SK-N-SH (cell line): ENCODE data around the gene SETBP1. TPM values are rescaled to one million over a fixed set of nuclear protein-coding genes. Genes with fewer than 3 reads are reported as not detected.

Experiments
- CTCF ChIA-PET: fragments of 300-600, 350-600 bp; formaldehyde crosslinking; extraction: SDS; loops from one replicate; lab custom pipeline; 2021; lab: Yijun Ruan, JAX
- POLR2A ChIA-PET: fragments of 350-600 bp; sonication (Branson Sonifier 250); formaldehyde crosslinking; extraction: SDS; loops from one replicate; lab custom pipeline; 2020; ENCODE audit warnings: antibody characterized with exemption, inconsistent platforms; lab: Yijun Ruan, JAX
- DNase-seq: peaks from one replicate; pipeline ENCODE4 v3.0.0; 2012
- H2AFZ ChIP-seq: fragments of 200-600 bp; sonication (generic); 2 replicates; pipeline ENCODE4 v1.8.1; 2016; ENCODE audit warnings: antibody characterized with exemption, mild to moderate bottlenecking, low read depth
- H3F3A ChIP-seq: fragments of 200-600 bp; sonication (generic); replicated peaks from 2 replicates; pipeline ENCODE3; 2016; ENCODE audit warnings: antibody characterized with exemption, mild to moderate bottlenecking; ENCODE audit not compliant: insufficient read depth
- H3K27ac ChIP-seq, 2 experiments: fragments of 200-500 bp in 1 of 2; fragments of 200-600 bp in 1 of 2; sonication (Bioruptor generic) in 1 of 2; sonication (generic), shearing (Covaris generic) in 1 of 2; 2 replicates each; pipeline versions ENCODE4 v1.5.1 to v1.6.1; 2014 to 2016; ENCODE audit warnings: low read depth in 2 of 2, inconsistent platforms in 1 of 2, low read length in 1 of 2, mild to moderate bottlenecking in 1 of 2, mixed read lengths in 1 of 2
- H3K27me3 ChIP-seq: fragments of 200-600 bp; sonication (generic), shearing (Covaris generic); 2 replicates; pipeline ENCODE4 v1.6.1; 2016; ENCODE audit warnings: mixed run types; ENCODE audit not compliant: insufficient read depth
- H3K36me3 ChIP-seq, 2 experiments: fragments of 200-500 bp in 1 of 2; fragments of 200-600 bp in 1 of 2; sonication (Bioruptor generic) in 1 of 2; sonication (generic) in 1 of 2; replicated peaks in 1 of 2; 2 replicates each; pipeline versions ENCODE3 to v1.5.1; 2014 to 2016; ENCODE audit warnings: low read length in 1 of 2, mild to moderate bottlenecking in 1 of 2; ENCODE audit not compliant: insufficient read depth in 2 of 2, control insufficient read depth in 1 of 2
- H3K4me1 ChIP-seq, 2 experiments: fragments of 200-500 bp in 1 of 2; fragments of 200-600 bp in 1 of 2; sonication (Bioruptor generic) in 1 of 2; sonication (generic), shearing (Covaris generic) in 1 of 2; 2 replicates each; pipeline versions ENCODE4 v1.5.1 to v1.6.1; 2014 to 2016; ENCODE audit warnings: low read depth in 1 of 2, low read length in 1 of 2, mixed run types in 1 of 2; ENCODE audit not compliant: insufficient read depth in 2 of 2, control insufficient read depth in 1 of 2
- H3K4me2 ChIP-seq: fragments of 200-600 bp; sonication (generic), shearing (Covaris generic); 2 replicates; pipeline ENCODE4 v1.6.1; 2017; ENCODE audit warnings: mixed run types
- H3K4me3 ChIP-seq, 2 experiments: fragments of 200-500 bp in 1 of 2; fragments of 200-600 bp in 1 of 2; sonication (Bioruptor generic) in 1 of 2; sonication (generic), shearing (Covaris generic) in 1 of 2; 2 replicates each; pipeline versions ENCODE4 v1.5.1 to v1.8.1; 2014 to 2016; ENCODE audit warnings: low read depth in 2 of 2, inconsistent platforms in 1 of 2, low read length in 1 of 2, mild to moderate bottlenecking in 1 of 2, mixed read lengths in 1 of 2, moderate library complexity in 1 of 2
- H3K79me2 ChIP-seq: fragments of 200-600 bp; sonication (generic); 2 replicates; pipeline ENCODE4 v1.8.1; 2017; ENCODE audit warnings: mild to moderate bottlenecking; ENCODE audit not compliant: insufficient read depth
- H3K9ac ChIP-seq: fragments of 200-600 bp; sonication (generic); 2 replicates; pipeline ENCODE4 v1.6.1; 2017; ENCODE audit warnings: mixed run types
- H3K9me2 ChIP-seq: fragments of 200-600 bp; sonication (generic); 2 replicates; pipeline ENCODE4 v1.6.1; 2017; ENCODE audit warnings: mixed run types
- H3K9me3 ChIP-seq: fragments of 200-600 bp; sonication (generic); 2 replicates; pipeline ENCODE4 v1.6.1; 2017; ENCODE audit warnings: mixed run types, mild to moderate bottlenecking, moderate library complexity
- H4K20me1 ChIP-seq: fragments of 200-600 bp; sonication (generic); 2 replicates; pipeline ENCODE4 v1.6.1; 2017; ENCODE audit warnings: mild to moderate bottlenecking, mixed run types; ENCODE audit not compliant: insufficient read depth
- CHD2 ChIP-seq: fragments of 150-350 bp; IDR thresholded peaks from 2 replicates; pipeline ENCODE4 v1.6.1; 2018; ENCODE audit warnings: low read length; ENCODE audit not compliant: partially characterized antibody
- ELF1 ChIP-seq: IDR thresholded peaks from 2 replicates; pipeline ENCODE4 v1.4.0; 2012
- EZH2phosphoT487 ChIP-seq: fragments of 200-600 bp; sonication (generic); IDR thresholded peaks from 2 replicates; pipeline ENCODE4 v1.6.1; 2017; ENCODE audit warnings: low read depth, mixed run types, mild to moderate bottlenecking, antibody characterized with exemption, moderate library complexity, borderline replicate concordance
- GABPA ChIP-seq: IDR thresholded peaks from 2 replicates; pipeline ENCODE4 v1.4.0; 2012; ENCODE audit warnings: low read depth, mild to moderate bottlenecking
- GATA2 ChIP-seq: sonication (generic); formaldehyde crosslinking; IDR thresholded peaks from 2 replicates; pipeline ENCODE4 v1.5.0; 2020; ENCODE audit warnings: mild to moderate bottlenecking, missing genetic modification reagents
- IRF3 ChIP-seq: fragments of 150-350 bp; IDR thresholded peaks from 2 replicates; pipeline ENCODE4 v1.6.1; 2016; ENCODE audit warnings: mild to moderate bottlenecking, low read depth, low read length
- MAX ChIP-seq: IDR thresholded peaks from 2 replicates; pipeline ENCODE4 v1.4.0; 2012; ENCODE audit warnings: low read depth
- NFIC ChIP-seq: IDR thresholded peaks from 2 replicates; pipeline ENCODE4 v1.4.0; 2012; ENCODE audit warnings: borderline replicate concordance
- REST ChIP-seq: IDR thresholded peaks from 2 replicates; pipeline ENCODE4 v1.6.1; 2012; ENCODE audit warnings: mild to moderate bottlenecking, low read depth, low read length, moderate library complexity
- RFX5 ChIP-seq: IDR thresholded peaks from 2 replicates; pipeline ENCODE4 v1.6.1; 2012; ENCODE audit warnings: mild to moderate bottlenecking, improper control_type of control experiment, low read length
- RXRA ChIP-seq: IDR thresholded peaks from 2 replicates; pipeline ENCODE4 v1.4.0; 2012; ENCODE audit warnings: low read depth, mild to moderate bottlenecking, borderline replicate concordance
- SIN3A ChIP-seq: IDR thresholded peaks from 2 replicates; pipeline ENCODE4 v1.6.1; 2012; ENCODE audit warnings: low read depth, mild to moderate bottlenecking, low read length, moderate library complexity, borderline replicate concordance
- USF1 ChIP-seq: IDR thresholded peaks from 2 replicates; pipeline ENCODE4 v1.4.0; 2012; ENCODE audit warnings: low read depth, borderline replicate concordance
- USF2 ChIP-seq: fragments of 150-350 bp; IDR thresholded peaks from 2 replicates; pipeline ENCODE4 v1.6.1; 2017; ENCODE audit warnings: antibody characterized with exemption, low read length, low read depth, borderline replicate concordance
- WGBS: methylation state at CpG from one replicate; pipeline ENCODE4 v1.1.6; 2017; ENCODE audit warnings: low lambda C conversion rate; 5-methylcytosine and 5-hydroxymethylcytosine counted together
- polyA plus RNA-seq, 3 experiments: library from polyadenylated mRNA; depleted of rRNA; stranded (reverse); fragments of >200 nt; gene quantifications; 2 replicates each; pipeline ENCODE4 v1.2.3, GENCODE V29; 2012

The SETBP1 gene
- polyA plus RNA-seq, 1 of the 3 experiments (the other 2 are of a cell fraction) = 3.0 TPM

- no peaks in the 10 kb centered on the region for H3K79me2 ChIP-seq
- CTCF ChIA-PET = no interaction called here
- H3K27me3 ChIP-seq = no peaks in the 10 kb centered on the region
- H4K20me1 ChIP-seq = no peaks in the 10 kb centered on the region
- TF ChIP-seq CHD2 (no peak), GATA2 (CRISPR knock-in tag) (no peak), RXRA (no peak), GABPA (no peak), IRF3 (no peak), REST (no peak), RFX5 (no peak)
- no peak overlapping the region for H2AFZ ChIP-seq
- no peaks in the 10 kb centered on the region for H3K36me3 ChIP-seq
- no peak overlapping the region for H3K4me3 ChIP-seq
- no peak overlapping the region for H3K9ac ChIP-seq
- no peak overlapping the region for H3K4me2 ChIP-seq
- 77% methylated on average over 5 of the region's 5 CpGs for WGBS
- H3K4me1 ChIP-seq = peaks cover 2 to 6% of the 10 kb centered on the region in 2 experiments; a peak in 2 of 4 replicates
- POLR2A ChIA-PET = no interaction called here
- no peaks in the 10 kb centered on the region for H3K9me3 ChIP-seq
- no peaks in the 10 kb centered on the region for H3F3A ChIP-seq
- H3K27ac ChIP-seq = no peak overlapping the region
- H3K9me2 ChIP-seq = no peaks in the 10 kb centered on the region
- no peak for DNase-seq
Measured at GRCh38 chr18:44844486-44844885, 163.8 kb downstream of the SETBP1 start.

GRCh38 chr18:44846450-44846849 is 165.8 kb downstream of the SETBP1 start:
- no peak overlapping the region for H2AFZ ChIP-seq
- no peaks in the 10 kb centered on the region for H3K27me3 ChIP-seq
- no peaks in the 10 kb centered on the region for H3K9me2 ChIP-seq
- no peaks in the 10 kb centered on the region for H3K79me2 ChIP-seq
- TF ChIP-seq EZH2phosphoT487 (no peak), NFIC (no peak), CHD2 (no peak), MAX (no peak), USF2 (no peak), ELF1 (no peak), SIN3A (no peak), USF1 (no peak)
- H3K36me3 ChIP-seq = no peaks in the 10 kb centered on the region
- ChIA-PET CTCF (interaction anchor here (1.4 kb wide), 1 partner anchor 9 kb away, joined by 3 read pairs; no protein-coding TSS in a partner anchor), POLR2A (no interaction called here)
- no peak overlapping the region for H3K4me2 ChIP-seq
- no peaks in the 10 kb centered on the region for H4K20me1 ChIP-seq
- no peaks in the 10 kb centered on the region for H3K9me3 ChIP-seq
- no peaks in the 10 kb centered on the region; a peak in 1 of 4 replicates for H3K4me1 ChIP-seq
- H3F3A ChIP-seq = no peaks in the 10 kb centered on the region
- no peak overlapping the region for H3K4me3 ChIP-seq
- H3K27ac ChIP-seq = no peak overlapping the region
- H3K9ac ChIP-seq = no peak overlapping the region
- DNase-seq = no peak
